ENCODE measurements around the gene HOXC11. TPM values are rescaled to one million over a fixed set of nuclear protein-coding genes. Genes with fewer than 3 reads are reported as not detected.

The HOXC11 gene
- total RNA-seq (not detected), polyA plus RNA-seq (not detected)

- CTCF ChIA-PET (ENCODE audit: partially characterized antibody), result interaction anchor here (1.0 kb wide), 1 partner anchor 15 kb away, joined by 3 read pairs; no protein-coding TSS in a partner anchor
- H3K9me3 Mint-ChIP-seq, result peaks cover 0 to 21% (median 11%) of the 10 kb centered on the region in 8 donors
- POLR2A ChIA-PET (ENCODE audit: partially characterized antibody), result no interaction called here
- peak within 1 kb of the TSS in 6 of 7 donors; percentile 67 to 88 (median 82) for H3K27ac Mint-ChIP-seq
- Histone ChIP-seq H3K4me1 (ENCODE audit: insufficient read depth, low read length) (peaks cover 25% of the 10 kb centered on the region), H3K4me3 (ENCODE audit: low read length in 2 of 2) (no peak within 1 kb of the TSS), H3K9me3 (ENCODE audit: control insufficient read depth in 1 of 2, low read length in 2 of 2) (no peaks in the 10 kb centered on the region), H3K27me3 (ENCODE audit: insufficient read depth, low read length) (peaks cover 93% of the 10 kb centered on the region), H3K36me3 (ENCODE audit: insufficient read depth, low read length) (no peaks in the 10 kb centered on the region), H3K27ac (ENCODE audit: low read depth, low read length) (no peak within 1 kb of the TSS)
- peaks cover 5 to 10% of the 10 kb centered on the region in 2 donors for H3K36me3 Mint-ChIP-seq
- DNase-seq, result no peak
- intact Hi-C loops (cut with micrococcal nuclease), result no loop called here
- peaks cover 6 to 32% (median 17%) of the 10 kb centered on the region in 4 donors for H3K4me1 Mint-ChIP-seq
- peaks cover 71 to 80% of the 10 kb centered on the region in 2 donors for H3K27me3 Mint-ChIP-seq
- H3K4me3 Mint-ChIP-seq, result peak within 1 kb of the TSS in 7 of 8 donors; percentile 66 to 85 (median 77)
Measured at GRCh38 chr12:53972722-53973235, at the start of gene HOXC11. HOXC11 (plus strand) TSS chr12:53973126; CDS start chr12:53973242, 116 bp downstream.

DNA sequence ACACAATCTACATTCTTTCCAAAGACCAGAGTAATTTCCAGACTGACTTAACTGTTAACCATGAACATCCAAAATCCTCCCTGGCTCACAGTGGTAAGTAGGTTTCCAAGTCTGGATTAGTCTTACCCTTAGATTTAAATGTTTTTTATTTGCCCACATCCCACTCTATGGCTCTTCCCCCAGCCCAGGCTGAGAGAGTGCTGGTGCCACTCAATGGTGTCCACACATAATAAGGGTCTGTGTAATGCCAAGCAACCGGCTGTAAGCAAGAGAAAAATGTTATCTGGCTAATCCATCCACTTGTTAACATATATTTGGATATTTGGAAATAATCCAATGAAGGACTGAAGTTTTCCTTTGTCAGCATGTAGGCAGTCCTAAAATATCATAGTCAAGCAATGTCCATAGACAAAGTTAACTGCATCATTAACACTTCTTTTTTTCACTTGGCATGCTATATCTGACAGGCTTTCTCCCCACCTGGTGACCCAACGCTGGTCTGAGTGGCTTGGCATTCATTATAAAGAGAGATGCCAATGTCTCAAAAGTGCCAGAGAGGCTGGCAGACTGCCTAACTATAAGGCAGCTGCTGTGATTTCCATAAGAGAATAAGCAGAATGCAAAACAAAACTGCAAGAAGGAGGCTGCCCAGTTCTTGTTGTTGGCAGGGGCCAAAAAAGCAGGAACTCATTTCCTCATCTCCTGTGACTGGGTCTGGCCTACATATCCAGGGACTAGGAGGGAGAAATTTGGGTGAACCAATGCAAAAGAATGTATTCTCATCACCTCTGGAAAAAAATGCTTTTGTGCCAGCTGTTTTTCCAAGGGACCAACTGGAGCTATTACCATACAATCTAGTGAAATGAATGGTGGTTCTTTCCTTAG is 48.2 kb upstream of the HOXC11 start:
- Mint-ChIP-seq H3K27ac (no peak overlapping the region), H3K4me1 (peaks cover 0 to 8% (median 0%) of the 10 kb centered on the region in 4 donors), H3K36me3 (no peaks in the 10 kb centered on the region), H3K27me3 (peaks cover 54 to 78% of the 10 kb centered on the region in 2 donors), H3K9me3 (peaks cover 0 to 13% (median 4%) of the 10 kb centered on the region in 8 donors), H3K4me3 (no peak overlapping the region)
- no peaks in the 10 kb centered on the region for H3K36me3 ChIP-seq (ENCODE audit: insufficient read depth, low read length)
- H3K4me3 ChIP-seq (ENCODE audit: low read length in 2 of 2), result no peak overlapping the region
- peaks cover 57% of the 10 kb centered on the region for H3K27me3 ChIP-seq (ENCODE audit: insufficient read depth, low read length)
- H3K9me3 ChIP-seq (ENCODE audit: control insufficient read depth in 1 of 2, low read length in 2 of 2), result no peaks in the 10 kb centered on the region
- POLR2A ChIA-PET (ENCODE audit: partially characterized antibody), result no interaction called here
- no peak for DNase-seq
- no peak overlapping the region for H3K27ac ChIP-seq (ENCODE audit: low read depth, low read length)
- CTCF ChIA-PET (ENCODE audit: partially characterized antibody), result no interaction called here
- no peaks in the 10 kb centered on the region for H3K4me1 ChIP-seq (ENCODE audit: insufficient read depth, low read length)
- intact Hi-C loops (cut with micrococcal nuclease), result no loop called here

- Mint-ChIP-seq H3K27me3 (peaks cover 64 to 80% of the 10 kb centered on the region in 2 donors), H3K27ac (peak overlapping the region in 1 of 7 donors; percentile 2), H3K4me1 (peaks cover 0 to 8% (median 0%) of the 10 kb centered on the region in 4 donors), H3K9me3 (peaks cover 0 to 13% (median 6%) of the 10 kb centered on the region in 8 donors), H3K36me3 (no peaks in the 10 kb centered on the region), H3K4me3 (peak overlapping the region in 1 of 8 donors; percentile 28)
- no peak for DNase-seq
- CTCF ChIA-PET (ENCODE audit: partially characterized antibody), result no interaction called here
- intact Hi-C loops (cut with micrococcal nuclease), result no loop called here
- H3K4me3 ChIP-seq (ENCODE audit: low read length in 2 of 2), result no peak overlapping the region
- H3K9me3 ChIP-seq (ENCODE audit: control insufficient read depth in 1 of 2, low read length in 2 of 2), result no peaks in the 10 kb centered on the region
- no peak overlapping the region for H3K27ac ChIP-seq (ENCODE audit: low read depth, low read length)
- no peaks in the 10 kb centered on the region for H3K36me3 ChIP-seq (ENCODE audit: insufficient read depth, low read length)
- peaks cover 79% of the 10 kb centered on the region for H3K27me3 ChIP-seq (ENCODE audit: insufficient read depth, low read length)
- no peaks in the 10 kb centered on the region for H3K4me1 ChIP-seq (ENCODE audit: insufficient read depth, low read length)
- POLR2A ChIA-PET (ENCODE audit: partially characterized antibody), result no interaction called here
Measured at GRCh38 chr12:53927220-53928029, 45.5 kb upstream of the HOXC11 start.

GRCh38 chr12:53928054-53928835 is 44.7 kb upstream of the HOXC11 start:
- Histone ChIP-seq H3K36me3 (ENCODE audit: insufficient read depth, low read length) (no peaks in the 10 kb centered on the region), H3K27me3 (ENCODE audit: insufficient read depth, low read length) (peaks cover 87% of the 10 kb centered on the region), H3K4me3 (ENCODE audit: low read length in 2 of 2) (no peak overlapping the region), H3K4me1 (ENCODE audit: insufficient read depth, low read length) (no peaks in the 10 kb centered on the region), H3K9me3 (ENCODE audit: control insufficient read depth in 1 of 2, low read length in 2 of 2) (no peaks in the 10 kb centered on the region), H3K27ac (ENCODE audit: low read depth, low read length) (no peak overlapping the region)
- ChIA-PET POLR2A (ENCODE audit: partially characterized antibody) (no interaction called here), CTCF (ENCODE audit: partially characterized antibody) (no interaction called here)
- intact Hi-C loops (cut with micrococcal nuclease), result no loop called here
- no peak for DNase-seq
- no peaks in the 10 kb centered on the region for H3K36me3 Mint-ChIP-seq
- peak overlapping the region in 2 of 8 donors; percentile 14 to 28 for H3K4me3 Mint-ChIP-seq
- H3K4me1 Mint-ChIP-seq, result peaks cover 0 to 8% (median 0%) of the 10 kb centered on the region in 4 donors
- peaks cover 67 to 81% of the 10 kb centered on the region in 2 donors for H3K27me3 Mint-ChIP-seq
- peak overlapping the region in 1 of 7 donors; percentile 57 for H3K27ac Mint-ChIP-seq
- H3K9me3 Mint-ChIP-seq, result peaks cover 0 to 13% (median 6%) of the 10 kb centered on the region in 8 donors

- POLR2A ChIA-PET (ENCODE audit: partially characterized antibody), result no interaction called here
Measured at GRCh38 chr12:53929527-53929926, 43.4 kb upstream of the HOXC11 start.

GRCh38 chr12:53930591-53931255 is 42.2 kb upstream of the HOXC11 start:
- Histone ChIP-seq H3K36me3 (ENCODE audit: insufficient read depth, low read length) (no peaks in the 10 kb centered on the region), H3K27me3 (ENCODE audit: insufficient read depth, low read length) (peaks cover 89% of the 10 kb centered on the region), H3K27ac (ENCODE audit: low read depth, low read length) (no peak overlapping the region), H3K9me3 (ENCODE audit: control insufficient read depth in 1 of 2, low read length in 2 of 2) (no peaks in the 10 kb centered on the region), H3K4me1 (ENCODE audit: insufficient read depth, low read length) (peaks cover 6% of the 10 kb centered on the region), H3K4me3 (ENCODE audit: low read length in 2 of 2) (no peak overlapping the region)
- intact Hi-C loops (cut with micrococcal nuclease), result no loop called here
- peaks cover 77 to 81% of the 10 kb centered on the region in 2 donors for H3K27me3 Mint-ChIP-seq
- no peak for DNase-seq
- H3K27ac Mint-ChIP-seq, result no peak overlapping the region
- no peaks in the 10 kb centered on the region for H3K36me3 Mint-ChIP-seq
- peaks cover 3 to 17% (median 7%) of the 10 kb centered on the region in 4 donors for H3K4me1 Mint-ChIP-seq
- H3K4me3 Mint-ChIP-seq, result no peak overlapping the region
- CTCF ChIA-PET (ENCODE audit: partially characterized antibody), result no interaction called here
- H3K9me3 Mint-ChIP-seq, result peaks cover 0 to 13% (median 6%) of the 10 kb centered on the region in 8 donors
- POLR2A ChIA-PET (ENCODE audit: partially characterized antibody), result no interaction called here

More at GRCh38 chr12:53929527-53929926, 43.4 kb upstream of the HOXC11 start:
- DNase-seq, result no peak
- Mint-ChIP-seq H3K4me3 (no peak overlapping the region), H3K27ac (no peak overlapping the region), H3K36me3 (no peaks in the 10 kb centered on the region), H3K9me3 (peaks cover 0 to 13% (median 6%) of the 10 kb centered on the region in 8 donors), H3K27me3 (peaks cover 68 to 82% of the 10 kb centered on the region in 2 donors), H3K4me1 (peaks cover 0 to 8% (median 0%) of the 10 kb centered on the region in 4 donors)
- no peaks in the 10 kb centered on the region for H3K4me1 ChIP-seq (ENCODE audit: insufficient read depth, low read length)
- H3K27ac ChIP-seq (ENCODE audit: low read depth, low read length), result no peak overlapping the region
- CTCF ChIA-PET (ENCODE audit: partially characterized antibody), result no interaction called here
- intact Hi-C loops (cut with micrococcal nuclease), result no loop called here
- H3K27me3 ChIP-seq (ENCODE audit: insufficient read depth, low read length), result peaks cover 91% of the 10 kb centered on the region
- H3K36me3 ChIP-seq (ENCODE audit: insufficient read depth, low read length), result no peaks in the 10 kb centered on the region
- no peaks in the 10 kb centered on the region for H3K9me3 ChIP-seq (ENCODE audit: control insufficient read depth in 1 of 2, low read length in 2 of 2)
- H3K4me3 ChIP-seq (ENCODE audit: low read length in 2 of 2), result no peak overlapping the region

All from CD4-positive, alpha-beta memory T cell (primary cell).